Nephron progenitor cell (in vitro differentiated cells): ENCODE results near the gene ABLIM1.
A peak's percentile ranks its signal among the peaks of the same experiment; 100 is the strongest.

Experiments
- DNase-seq: peaks from one replicate; pipeline ENCODE4 v3.0.0; 2021
- H3K27ac Mint-ChIP-seq: 2 replicates; pipeline ENCODE4 v1.8.0; 2021; ENCODE audit warnings: mild to moderate bottlenecking, moderate library complexity, mixed read lengths
- H3K27me3 Mint-ChIP-seq: 2 replicates; pipeline ENCODE4 v1.8.0; 2021; ENCODE audit warnings: mild to moderate bottlenecking, low read depth, mixed read lengths; ENCODE audit not compliant: poor library complexity
- H3K36me3 Mint-ChIP-seq: 2 replicates; pipeline ENCODE4 v1.8.0; 2021; ENCODE audit warnings: low read depth, mixed read lengths
- H3K4me1 Mint-ChIP-seq: 2 replicates; pipeline ENCODE4 v1.8.0; 2021; ENCODE audit warnings: mixed read lengths
- H3K4me3 Mint-ChIP-seq: 2 replicates; pipeline ENCODE4 v1.8.0; 2021; ENCODE audit warnings: mild to moderate bottlenecking, moderate library complexity, mixed read lengths
- H3K9me3 Mint-ChIP-seq: 2 replicates; pipeline ENCODE4 v1.8.0; 2021; ENCODE audit warnings: mild to moderate bottlenecking, moderate library complexity, mixed read lengths
- CTCF ChIP-seq: fragments of 200-600 bp; sonication (generic); IDR thresholded peaks from 2 replicates; pipeline ENCODE4 v1.5.0; 2021; ENCODE audit warnings: antibody characterized with exemption

ABLIM1 gene

GRCh38 chr10:114518401-114519305 is 139.4 kb downstream of the ABLIM1 start:
- DNase-seq = no peak
- peaks cover 3% of the 10 kb centered on the region for H3K36me3 Mint-ChIP-seq
- no peak for TF ChIP-seq CTCF
- peak overlapping the region; percentile 45 for H3K27ac Mint-ChIP-seq
- no peak overlapping the region for H3K4me3 Mint-ChIP-seq
- no peaks in the 10 kb centered on the region for H3K27me3 Mint-ChIP-seq
- H3K9me3 Mint-ChIP-seq = no peaks in the 10 kb centered on the region
- peaks cover 92% of the 10 kb centered on the region for H3K4me1 Mint-ChIP-seq

- H3K27me3 Mint-ChIP-seq = no peaks in the 10 kb centered on the region
- no peaks in the 10 kb centered on the region for H3K9me3 Mint-ChIP-seq
- DNase-seq = no peak
- no peak overlapping the region for H3K4me3 Mint-ChIP-seq
- peaks cover 3% of the 10 kb centered on the region for H3K36me3 Mint-ChIP-seq
- TF ChIP-seq CTCF = no peak
- peak overlapping the region; percentile 87 for H3K27ac Mint-ChIP-seq
- H3K4me1 Mint-ChIP-seq = peaks cover 92% of the 10 kb centered on the region
Measured at GRCh38 chr10:114517368-114518250, 140.5 kb downstream of the ABLIM1 start.

- H3K27ac Mint-ChIP-seq = peak overlapping the region; percentile 87
- no peak for DNase-seq
- no peaks in the 10 kb centered on the region for H3K27me3 Mint-ChIP-seq
- H3K36me3 Mint-ChIP-seq = peaks cover 14% of the 10 kb centered on the region
- peaks cover 90% of the 10 kb centered on the region for H3K4me1 Mint-ChIP-seq
- no peak overlapping the region for H3K4me3 Mint-ChIP-seq
- TF ChIP-seq CTCF = no peak
- no peaks in the 10 kb centered on the region for H3K9me3 Mint-ChIP-seq
Measured at GRCh38 chr10:114516356-114516755, 141.7 kb downstream of the ABLIM1 start.

GRCh38 chr10:114515298-114515914 is 142.7 kb downstream of the ABLIM1 start:
- Mint-ChIP-seq H3K27ac (peak overlapping the region; percentile 34), H3K9me3 (no peaks in the 10 kb centered on the region), H3K4me1 (peaks cover 84% of the 10 kb centered on the region)

GRCh38 chr10:114513381-114513792 is 144.7 kb downstream of the ABLIM1 start:
- no peak for TF ChIP-seq CTCF
- Mint-ChIP-seq H3K27ac (no peak overlapping the region), H3K27me3 (no peaks in the 10 kb centered on the region), H3K36me3 (peaks cover 20% of the 10 kb centered on the region), H3K4me3 (no peak overlapping the region), H3K9me3 (no peaks in the 10 kb centered on the region), H3K4me1 (peaks cover 65% of the 10 kb centered on the region)
- no peak for DNase-seq

More at GRCh38 chr10:114515298-114515914, 142.7 kb downstream of the ABLIM1 start:
- H3K27me3 Mint-ChIP-seq = no peaks in the 10 kb centered on the region
- peaks cover 14% of the 10 kb centered on the region for H3K36me3 Mint-ChIP-seq
- no peak for DNase-seq
- TF ChIP-seq CTCF = no peak
- H3K4me3 Mint-ChIP-seq = no peak overlapping the region
